WTC11 (cell line): ENCODE data around the gene MOCS1. TPM values are rescaled to one million over a fixed set of nuclear protein-coding genes. Genes with fewer than 3 reads are reported as not detected.
"Not testable (repeated sequence)": the region's sequence is repeated elsewhere in the genome, so short reads cannot be mapped to it uniquely, and the experiment has no call there.

Source experiments
- ATAC-seq: fragments of 200-7000 bp; cut with Tn5 transposase; 2 replicates; pipeline ENCODE4 v1.10.0; 2021; ENCODE audit warnings: mild to moderate bottlenecking, moderate library complexity
- CTCF ChIA-PET: fragments of 300-600 bp; sonication (Branson Sonifier 250); formaldehyde crosslinking; loops from one replicate; lab custom pipeline; 2021; ENCODE audit warnings: antibody characterized with exemption; lab: Charles Lee
- POLR2A ChIA-PET: fragments of 350-600 bp; sonication (Branson Sonifier 250); formaldehyde crosslinking; loops from one replicate; lab custom pipeline; 2021; ENCODE audit warnings: antibody characterized with exemption; lab: Charles Lee
- DNase-seq: peaks from one replicate; pipeline ENCODE4 v3.0.0; 2021; ENCODE audit warnings: low spot score
- H3K27ac Mint-ChIP-seq: 2 replicates; pipeline ENCODE4 v1.8.0; 2021; ENCODE audit warnings: mixed read lengths
- H3K27me3 Mint-ChIP-seq: 2 replicates; pipeline ENCODE4 v1.8.0; 2021; ENCODE audit warnings: low read depth, mild to moderate bottlenecking, moderate library complexity, mixed read lengths
- H3K36me3 Mint-ChIP-seq: 2 replicates; pipeline ENCODE4 v1.8.0; 2021; ENCODE audit warnings: mixed read lengths
- H3K4me1 Mint-ChIP-seq: 2 replicates; pipeline ENCODE4 v1.8.0; 2022; ENCODE audit warnings: mixed read lengths
- H3K4me3 Mint-ChIP-seq: 2 replicates; pipeline ENCODE4 v1.8.0; 2021; ENCODE audit warnings: mild to moderate bottlenecking, moderate library complexity, mixed read lengths
- H3K9me3 Mint-ChIP-seq: 2 replicates; pipeline ENCODE4 v1.8.0; 2021; ENCODE audit warnings: mixed read lengths
- AR ChIP-seq: fragments of 250-450 bp; sonication (Bioruptor Pico); IDR thresholded peaks from 2 replicates; pipeline ENCODE4 v1.9.0; 2021; ENCODE audit warnings: mild to moderate bottlenecking
- CBFB ChIP-seq: sonication (generic); formaldehyde crosslinking; IDR thresholded peaks from 2 replicates; pipeline ENCODE4 v1.8.1; 2022; ENCODE audit warnings: mild to moderate bottlenecking, low read depth, missing genetic modification reagents
- ELF4 ChIP-seq: sonication (generic); formaldehyde crosslinking; IDR thresholded peaks from 2 replicates; pipeline ENCODE4 v1.8.1; 2022; ENCODE audit warnings: low read depth, mild to moderate bottlenecking, moderate library complexity, missing genetic modification reagents
- FOXP1 ChIP-seq: sonication (generic); formaldehyde crosslinking; IDR thresholded peaks from 2 replicates; pipeline ENCODE4 v1.8.0; 2022; ENCODE audit warnings: missing genetic modification reagents, mild to moderate bottlenecking, moderate library complexity, borderline replicate concordance
- JAZF1 ChIP-seq: fragments of 250-450 bp; sonication (Bioruptor Pico); IDR thresholded peaks from 2 replicates; pipeline ENCODE4 v1.9.0; 2021; ENCODE audit warnings: moderate library complexity, mild to moderate bottlenecking, inconsistent platforms
- JUN ChIP-seq: sonication (generic); formaldehyde crosslinking; IDR thresholded peaks from 2 replicates; pipeline ENCODE4 v1.8.0; 2023; ENCODE audit warnings: mild to moderate bottlenecking, missing genetic modification reagents
- KAT7 ChIP-seq: sonication (generic); formaldehyde crosslinking; IDR thresholded peaks from 2 replicates; pipeline ENCODE4 v1.8.1; 2023; ENCODE audit warnings: missing genetic modification reagents, mild to moderate bottlenecking, borderline replicate concordance
- MXD4 ChIP-seq: fragments of 250-450 bp; sonication (Bioruptor Pico); IDR thresholded peaks from 2 replicates; pipeline ENCODE4 v1.8.0; 2021; ENCODE audit warnings: mild to moderate bottlenecking, moderate library complexity, borderline replicate concordance
- NFE2L1 ChIP-seq: sonication (generic); formaldehyde crosslinking; IDR thresholded peaks from 2 replicates; pipeline ENCODE4 v1.8.1; 2023; ENCODE audit warnings: missing genetic modification reagents
- NFYB ChIP-seq: sonication (generic); formaldehyde crosslinking; conservative IDR thresholded peaks from 2 replicates; pipeline ENCODE4 v1.8.0; 2022; ENCODE audit warnings: low read depth, missing genetic modification reagents
- NR1H2 ChIP-seq: sonication (generic); formaldehyde crosslinking; IDR thresholded peaks from 2 replicates; pipeline ENCODE4 v1.9.0; 2021; ENCODE audit warnings: mild to moderate bottlenecking, moderate library complexity, missing genetic modification reagents
- OVOL2 ChIP-seq: fragments of 250-450 bp; sonication (Bioruptor Pico); IDR thresholded peaks from 2 replicates; pipeline ENCODE4 v1.9.0; 2021; ENCODE audit warnings: mild to moderate bottlenecking, borderline replicate concordance
- PREB ChIP-seq: sonication (generic); formaldehyde crosslinking; IDR thresholded peaks from 2 replicates; pipeline ENCODE4 v1.8.1; 2022; ENCODE audit warnings: mild to moderate bottlenecking, missing genetic modification reagents, moderate library complexity, borderline replicate concordance
- RORB ChIP-seq: fragments of 250-450 bp; sonication (Bioruptor Pico); IDR thresholded peaks from 2 replicates; pipeline ENCODE4 v1.9.0; 2021; ENCODE audit warnings: mild to moderate bottlenecking
- SOX15 ChIP-seq: fragments of 250-450 bp; sonication (Bioruptor Pico); IDR thresholded peaks from 2 replicates; pipeline ENCODE4 v1.9.0; 2021; ENCODE audit warnings: mild to moderate bottlenecking
- TEAD1 ChIP-seq: sonication (generic); formaldehyde crosslinking; IDR thresholded peaks from 2 replicates; pipeline ENCODE4 v1.8.0; 2022; ENCODE audit warnings: mild to moderate bottlenecking, missing genetic modification reagents
- ZBTB21 ChIP-seq: sonication (generic); formaldehyde crosslinking; IDR thresholded peaks from 2 replicates; pipeline ENCODE4 v1.8.1; 2023; ENCODE audit warnings: mild to moderate bottlenecking, missing genetic modification reagents, borderline replicate concordance
- ZNF138 ChIP-seq: sonication (generic); formaldehyde crosslinking; conservative IDR thresholded peaks from 2 replicates; pipeline ENCODE4 v1.8.1; 2022; ENCODE audit warnings: mild to moderate bottlenecking, moderate library complexity, missing genetic modification reagents
- ZNF232 ChIP-seq: sonication (generic); formaldehyde crosslinking; IDR thresholded peaks from 2 replicates; pipeline ENCODE4 v1.8.0; 2022; ENCODE audit warnings: mild to moderate bottlenecking, missing genetic modification reagents
- ZNF416 ChIP-seq: fragments of 250-450 bp; sonication (Bioruptor Pico); IDR thresholded peaks from 2 replicates; pipeline ENCODE4 v1.9.0; 2021; ENCODE audit warnings: mild to moderate bottlenecking, inconsistent platforms
- ZNF423 ChIP-seq: fragments of 250-450 bp; sonication (Bioruptor Pico); IDR thresholded peaks from 2 replicates; pipeline ENCODE4 v2.1.2; 2022; ENCODE audit warnings: mild to moderate bottlenecking, moderate library complexity
- total RNA-seq: library from RNA; stranded (reverse); gene quantifications from 3 replicates; pipeline ENCODE4 v1.2.3, GENCODE V29; 2021
- TF ChIP-seq, protein P1 (sequence below): fragments of 250-450 bp; sonication (Bioruptor Pico); IDR thresholded peaks from 2 replicates; pipeline ENCODE4 v2.1.2; 2022; ENCODE audit warnings: mild to moderate bottlenecking, moderate library complexity
- TF ChIP-seq, protein P2 (sequence below): sonication (generic); formaldehyde crosslinking; conservative IDR thresholded peaks from 2 replicates; pipeline ENCODE4 v1.8.1; 2022; ENCODE audit warnings: mild to moderate bottlenecking, missing genetic modification reagents
- TF ChIP-seq, protein P3 (sequence below): sonication (generic); formaldehyde crosslinking; IDR thresholded peaks from 2 replicates; pipeline ENCODE4 v1.8.0; 2022; ENCODE audit warnings: mild to moderate bottlenecking, missing genetic modification reagents
- TF ChIP-seq, protein P4 (sequence below): sonication (generic); formaldehyde crosslinking; IDR thresholded peaks from 2 replicates; pipeline ENCODE4 v1.8.0; 2022; ENCODE audit warnings: mild to moderate bottlenecking, missing genetic modification reagents

MOCS1 gene
- total RNA-seq, 1 experiment from 2014 or later: 18.5 TPM

GRCh38 chr6:39979461-39980328 is 45.4 kb upstream of the MOCS1 start (continued):
- TF ChIP-seq ZBTB21 (CRISPR knock-in tag) (no peak), ELF4 (CRISPR knock-in tag) (no peak), NR1H2 (CRISPR knock-in tag) (no peak), FOXP1 (no peak), ZNF138 (CRISPR knock-in tag) (no peak), NFE2L1 (CRISPR knock-in tag) (no peak), PREB (CRISPR knock-in tag) (no peak), NFYB (CRISPR knock-in tag) (no peak), ZNF416 (no peak), KAT7 (no peak), SOX15 (no peak), JAZF1 (CRISPR knock-in tag) (no peak)
- TF ChIP-seq, protein P1, sequence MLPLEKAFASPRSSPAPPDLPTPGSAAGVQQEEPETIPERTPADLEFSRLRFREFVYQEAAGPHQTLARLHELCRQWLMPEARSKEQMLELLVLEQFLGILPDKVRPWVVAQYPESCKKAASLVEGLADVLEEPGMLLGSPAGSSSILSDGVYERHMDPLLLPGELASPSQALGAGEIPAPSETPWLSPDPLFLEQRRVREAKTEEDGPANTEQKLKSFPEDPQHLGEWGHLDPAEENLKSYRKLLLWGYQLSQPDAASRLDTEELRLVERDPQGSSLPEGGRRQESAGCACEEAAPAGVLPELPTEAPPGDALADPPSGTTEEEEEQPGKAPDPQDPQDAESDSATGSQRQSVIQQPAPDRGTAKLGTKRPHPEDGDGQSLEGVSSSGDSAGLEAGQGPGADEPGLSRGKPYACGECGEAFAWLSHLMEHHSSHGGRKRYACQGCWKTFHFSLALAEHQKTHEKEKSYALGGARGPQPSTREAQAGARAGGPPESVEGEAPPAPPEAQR (CRISPR knock-in tag): no peak
- TF ChIP-seq, all 79 proteins: peak for 0

- peaks cover 7% of the 10 kb centered on the region for H3K4me1 Mint-ChIP-seq
- DNase-seq (no peak), ATAC-seq (no peak)
- ChIA-PET POLR2A (no interaction called here), CTCF (no interaction called here)
- no peak overlapping the region for H3K27ac Mint-ChIP-seq
- H3K4me3 Mint-ChIP-seq: no peak overlapping the region
- H3K27me3 Mint-ChIP-seq: no peaks in the 10 kb centered on the region
- no peaks in the 10 kb centered on the region for H3K36me3 Mint-ChIP-seq
- TF ChIP-seq, protein P2, sequence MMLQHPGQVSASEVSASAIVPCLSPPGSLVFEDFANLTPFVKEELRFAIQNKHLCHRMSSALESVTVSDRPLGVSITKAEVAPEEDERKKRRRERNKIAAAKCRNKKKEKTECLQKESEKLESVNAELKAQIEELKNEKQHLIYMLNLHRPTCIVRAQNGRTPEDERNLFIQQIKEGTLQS (CRISPR knock-in tag): no peak
- peaks cover 8% of the 10 kb centered on the region for H3K9me3 Mint-ChIP-seq
These were observed 44.0 kb upstream of the MOCS1 start for GRCh38 chr6:39978240-39978639.

DNA sequence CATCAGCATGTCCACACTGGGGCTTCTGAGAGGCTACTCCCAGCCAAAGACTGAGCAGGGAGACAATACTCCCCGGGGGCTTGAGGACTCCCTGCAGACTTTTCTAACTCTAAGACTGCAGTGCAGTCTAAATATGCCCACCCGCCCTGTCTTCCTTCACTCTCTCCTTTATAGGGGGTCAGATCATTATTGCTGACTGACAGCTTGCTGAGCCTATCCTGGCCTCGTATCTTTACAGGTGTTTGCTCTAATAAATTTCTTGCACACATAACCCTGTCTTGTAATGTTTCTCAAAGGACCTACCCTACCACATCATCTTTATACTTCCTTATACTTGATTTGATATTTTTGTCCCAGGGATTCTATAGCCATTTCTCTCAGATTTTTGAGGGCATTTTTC is 39.4 kb upstream of the MOCS1 start:
- TF ChIP-seq, protein P3, sequence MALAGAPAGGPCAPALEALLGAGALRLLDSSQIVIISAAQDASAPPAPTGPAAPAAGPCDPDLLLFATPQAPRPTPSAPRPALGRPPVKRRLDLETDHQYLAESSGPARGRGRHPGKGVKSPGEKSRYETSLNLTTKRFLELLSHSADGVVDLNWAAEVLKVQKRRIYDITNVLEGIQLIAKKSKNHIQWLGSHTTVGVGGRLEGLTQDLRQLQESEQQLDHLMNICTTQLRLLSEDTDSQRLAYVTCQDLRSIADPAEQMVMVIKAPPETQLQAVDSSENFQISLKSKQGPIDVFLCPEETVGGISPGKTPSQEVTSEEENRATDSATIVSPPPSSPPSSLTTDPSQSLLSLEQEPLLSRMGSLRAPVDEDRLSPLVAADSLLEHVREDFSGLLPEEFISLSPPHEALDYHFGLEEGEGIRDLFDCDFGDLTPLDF (CRISPR knock-in tag): no peak
- TF ChIP-seq RORB (CRISPR knock-in tag): no peak
- TF ChIP-seq, protein P4, sequence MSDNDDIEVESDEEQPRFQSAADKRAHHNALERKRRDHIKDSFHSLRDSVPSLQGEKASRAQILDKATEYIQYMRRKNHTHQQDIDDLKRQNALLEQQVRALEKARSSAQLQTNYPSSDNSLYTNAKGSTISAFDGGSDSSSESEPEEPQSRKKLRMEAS (CRISPR knock-in tag): no peak
- no peak for TF ChIP-seq ZNF423 (CRISPR knock-in tag)
- TF ChIP-seq JUN (CRISPR knock-in tag): no peak
- no peak for TF ChIP-seq ZBTB21 (CRISPR knock-in tag)
- no peak for TF ChIP-seq ZNF416
- no peak for TF ChIP-seq CBFB (CRISPR knock-in tag)
- TF ChIP-seq AR (CRISPR knock-in tag): no peak
- no peak for TF ChIP-seq KAT7
- no peak for TF ChIP-seq OVOL2 (CRISPR knock-in tag)
- no peak for TF ChIP-seq ZNF232 (CRISPR knock-in tag)
- no peak for TF ChIP-seq TEAD1
- no peak for TF ChIP-seq MXD4
- CTCF ChIA-PET: no interaction called here
- Mint-ChIP-seq H3K27me3 (no peaks in the 10 kb centered on the region; the same call in 1 of the 2 replicates), H3K4me3 (no peak overlapping the region), H3K4me1 (no peaks in the 10 kb centered on the region), H3K36me3 (no peaks in the 10 kb centered on the region), H3K27ac (no peak overlapping the region), H3K9me3 (peaks cover 6% of the 10 kb centered on the region; the same call in 1 of the 2 replicates)
- POLR2A ChIA-PET: no interaction called here
- no peak for ATAC-seq
- no peak for DNase-seq

DNA sequence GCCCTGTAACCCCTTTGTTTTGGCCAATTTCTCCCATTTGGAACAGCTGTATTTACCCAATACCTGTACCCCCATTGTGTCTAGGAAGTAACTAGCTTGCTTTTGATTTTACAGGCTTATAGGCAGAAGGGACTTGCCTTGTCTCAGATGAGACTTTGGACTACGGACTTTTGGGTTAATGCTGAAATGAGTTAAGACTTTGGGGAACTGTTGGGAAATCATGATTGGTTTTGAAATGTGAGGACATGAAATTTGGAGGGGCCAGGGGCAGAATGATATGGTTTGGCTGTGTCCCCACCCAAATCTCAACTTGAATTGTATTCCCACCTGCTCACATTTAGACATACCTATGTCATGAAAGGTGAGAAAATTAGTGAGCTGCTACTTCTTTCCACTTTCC is 38.5 kb upstream of the MOCS1 start:
- ATAC-seq, CTCF ChIA-PET, H3K9me3 Mint-ChIP-seq, DNase-seq, H3K27ac Mint-ChIP-seq, H3K4me1 Mint-ChIP-seq, H3K4me3 Mint-ChIP-seq, POLR2A ChIA-PET, H3K27me3 Mint-ChIP-seq, H3K36me3 Mint-ChIP-seq: not testable (repeated sequence)
